Astrocyte (in vitro differentiated cells and primary cell): ENCODE results near the gene AQP6. TPM values are rescaled to one million over a fixed set of nuclear protein-coding genes. Genes with fewer than 3 reads are reported as not detected.

Experiments used
- DNase-seq: peaks from one replicate; pipeline ENCODE4 v3.0.0-alpha.2; 2010; ENCODE audit warnings: low read depth
- FAIRE-seq: peaks from 2 replicates; lab custom pipeline; 2011; peaks lifted over from hg19 to GRCh38; lab: Jason Lieb, UNC
- H2AFZ ChIP-seq: 2 replicates; pipeline ENCODE4 v1.6.0; 2012; ENCODE audit warnings: low read depth, low read length, inconsistent platforms
- H3K27ac ChIP-seq: 2 replicates; pipeline ENCODE4 v1.5.1; 2011; ENCODE audit warnings: low read depth, low read length, inconsistent platforms
- H3K27me3 ChIP-seq: 2 replicates; pipeline ENCODE4 v1.6.0; 2011; ENCODE audit warnings: low read length, inconsistent platforms; ENCODE audit not compliant: insufficient read depth
- H3K36me3 ChIP-seq: 2 replicates; pipeline ENCODE4 v1.5.1; 2011; ENCODE audit warnings: low read length, inconsistent platforms; ENCODE audit not compliant: insufficient read depth
- H3K4me1 ChIP-seq: 2 replicates; pipeline ENCODE4 v1.5.1; 2011; ENCODE audit warnings: low read length, inconsistent platforms; ENCODE audit not compliant: insufficient read depth
- H3K4me2 ChIP-seq: 2 replicates; pipeline ENCODE4 v1.6.0; 2012; ENCODE audit warnings: low read length, inconsistent platforms
- H3K4me3 ChIP-seq: 2 replicates; pipeline ENCODE4 v1.5.1; 2011; ENCODE audit warnings: low read depth, mild to moderate bottlenecking, low read length, inconsistent platforms; ENCODE audit not compliant: insufficient read depth
- H3K79me2 ChIP-seq: 2 replicates; pipeline ENCODE4 v1.6.0; 2012; ENCODE audit warnings: mild to moderate bottlenecking, low read length, inconsistent platforms; ENCODE audit not compliant: insufficient read depth
- H3K9ac ChIP-seq: 2 replicates; pipeline ENCODE4 v1.6.0; 2012; ENCODE audit warnings: mild to moderate bottlenecking, low read length, inconsistent platforms
- H3K9me3 ChIP-seq: 2 replicates; pipeline ENCODE4 v1.5.1; 2012; ENCODE audit warnings: low read depth, mild to moderate bottlenecking, low read length, inconsistent platforms; ENCODE audit not compliant: insufficient read depth
- H4K20me1 ChIP-seq: 2 replicates; pipeline ENCODE4 v1.6.0; 2012; ENCODE audit warnings: low read length, inconsistent platforms; ENCODE audit not compliant: insufficient read depth
- H3K27ac Mint-ChIP-seq: one replicate; pipeline ENCODE4 v1.8.0; 2021; ENCODE audit warnings: mild to moderate bottlenecking, mixed read lengths; ENCODE audit not compliant: unreplicated experiment
- H3K27me3 Mint-ChIP-seq: one replicate; pipeline ENCODE4 v1.8.0; 2021; ENCODE audit warnings: low read depth, mixed read lengths; ENCODE audit not compliant: unreplicated experiment
- H3K36me3 Mint-ChIP-seq: one replicate; pipeline ENCODE4 v1.8.0; 2021; ENCODE audit warnings: low read depth, mixed read lengths; ENCODE audit not compliant: unreplicated experiment
- H3K4me1 Mint-ChIP-seq: one replicate; pipeline ENCODE4 v1.8.0; 2021; ENCODE audit warnings: low read depth, mixed read lengths; ENCODE audit not compliant: unreplicated experiment
- H3K4me3 Mint-ChIP-seq: one replicate; pipeline ENCODE4 v1.8.0; 2021; ENCODE audit warnings: mild to moderate bottlenecking, moderate library complexity, mixed read lengths; ENCODE audit not compliant: unreplicated experiment
- H3K9me3 Mint-ChIP-seq: one replicate; pipeline ENCODE4 v1.8.0; 2021; ENCODE audit warnings: mild to moderate bottlenecking, mixed read lengths; ENCODE audit not compliant: unreplicated experiment
- CTCF ChIP-seq: IDR thresholded peaks from 2 replicates; pipeline ENCODE4 v1.5.1; 2011; ENCODE audit warnings: low read depth, mild to moderate bottlenecking, inconsistent platforms, low read length, moderate library complexity; ENCODE audit not compliant: insufficient read depth
- EZH2 ChIP-seq: IDR thresholded peaks from 2 replicates; pipeline ENCODE4 v1.6.1; 2012; ENCODE audit warnings: mild to moderate bottlenecking, low read length, inconsistent platforms; ENCODE audit not compliant: insufficient read depth
- total RNA-seq: library from RNA; stranded (reverse); gene quantifications from 2 replicates; pipeline ENCODE4 v1.2.1, GENCODE V29; 2021

AQP6 gene
- total RNA-seq, 1 donor from 2014 or later, result not detected

DNA sequence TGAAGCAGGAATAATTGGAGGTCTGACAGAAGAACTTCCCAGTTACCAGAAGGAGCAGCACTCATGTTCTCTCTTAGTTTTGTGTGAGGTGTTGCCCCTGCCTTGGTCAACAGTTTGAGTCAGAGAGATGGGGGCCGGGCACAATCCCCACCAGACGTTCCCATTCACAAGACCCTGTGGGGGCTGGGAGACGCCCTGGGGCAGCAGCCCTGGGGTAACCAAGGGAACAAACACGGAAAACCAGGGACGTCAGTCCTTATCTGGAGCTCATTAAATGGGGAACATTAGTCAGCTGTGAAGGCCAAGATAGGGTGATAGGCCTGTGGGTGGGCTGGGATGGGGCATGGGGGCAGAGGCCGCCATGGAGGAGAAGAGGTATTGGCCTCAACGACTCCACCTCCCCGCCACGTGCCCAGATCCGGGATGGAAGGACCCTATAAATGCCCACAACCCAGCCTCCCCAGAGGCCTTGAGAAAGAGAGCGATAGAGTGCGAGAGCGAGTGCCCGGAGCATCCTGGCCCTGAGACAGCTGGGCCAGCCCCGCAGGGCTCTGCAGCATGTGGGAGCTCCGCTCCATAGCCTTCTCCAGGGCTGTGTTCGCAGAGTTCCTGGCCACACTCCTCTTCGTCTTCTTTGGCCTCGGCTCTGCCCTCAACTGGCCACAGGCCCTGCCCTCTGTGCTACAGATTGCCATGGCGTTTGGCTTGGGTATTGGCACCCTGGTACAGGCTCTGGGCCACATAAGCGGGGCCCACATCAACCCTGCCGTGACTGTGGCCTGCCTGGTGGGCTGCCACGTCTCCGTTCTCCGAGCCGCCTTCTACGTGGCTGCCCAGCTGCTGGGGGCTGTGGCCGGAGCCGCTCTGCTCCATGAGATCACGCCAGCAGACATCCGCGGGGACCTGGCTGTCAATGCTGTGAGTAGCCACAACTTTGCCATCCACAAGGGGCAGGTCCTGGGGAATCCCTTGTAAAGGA, 22.2 kb upstream of the AQP6 start, which contains the start of gene AQP2:
TSS of gene AQP2 (plus strand) at position 465 of the 979 bp plus-strand sequence. CDS start at position 559, 94 bp downstream.
- no peaks in the 10 kb centered on the region for H3K9me3 Mint-ChIP-seq
- no peaks in the 10 kb centered on the region for H3K4me1 ChIP-seq
- no peak within 1 kb of the TSS for H3K4me3 ChIP-seq
- H3K4me3 Mint-ChIP-seq, result no peak within 1 kb of the TSS
- no peaks in the 10 kb centered on the region for H3K79me2 ChIP-seq
- H3K9me3 ChIP-seq, result no peaks in the 10 kb centered on the region
- H3K27me3 ChIP-seq, result peaks cover 26% of the 10 kb centered on the region
- no peaks in the 10 kb centered on the region for H3K36me3 Mint-ChIP-seq
- H3K9ac ChIP-seq, result no peak within 1 kb of the TSS
- DNase-seq (no peak), FAIRE-seq (no peak)
- H3K4me2 ChIP-seq, result no peak within 1 kb of the TSS
- H3K27ac ChIP-seq, result no peak within 1 kb of the TSS
- no peaks in the 10 kb centered on the region for H3K36me3 ChIP-seq
- TF ChIP-seq EZH2 (no peak), CTCF (no peak)
- peaks cover 51% of the 10 kb centered on the region for H3K27me3 Mint-ChIP-seq
- H2AFZ ChIP-seq, result no peak within 1 kb of the TSS
- H4K20me1 ChIP-seq, result no peaks in the 10 kb centered on the region
- peaks cover under 1% of the 10 kb centered on the region for H3K4me1 Mint-ChIP-seq
- no peak within 1 kb of the TSS for H3K27ac Mint-ChIP-seq

- H3K9me3 ChIP-seq, result no peaks in the 10 kb centered on the region
- Mint-ChIP-seq H3K27me3 (peaks cover 58% of the 10 kb centered on the region), H3K4me1 (no peaks in the 10 kb centered on the region), H3K4me3 (no peak overlapping the region), H3K9me3 (no peaks in the 10 kb centered on the region), H3K27ac (no peak overlapping the region), H3K36me3 (no peaks in the 10 kb centered on the region)
- H3K36me3 ChIP-seq, result no peaks in the 10 kb centered on the region
- no peaks in the 10 kb centered on the region for H3K4me1 ChIP-seq
- H3K4me3 ChIP-seq, result no peak overlapping the region
- no peak overlapping the region for H2AFZ ChIP-seq
- no peaks in the 10 kb centered on the region for H3K79me2 ChIP-seq
- DNase-seq, result no peak
- no peak for TF ChIP-seq CTCF
- no peak for TF ChIP-seq EZH2
- FAIRE-seq, result no peak
- no peak overlapping the region for H3K4me2 ChIP-seq
- no peaks in the 10 kb centered on the region for H4K20me1 ChIP-seq
- H3K27me3 ChIP-seq, result peaks cover 33% of the 10 kb centered on the region
- no peak overlapping the region for H3K27ac ChIP-seq
- no peak overlapping the region for H3K9ac ChIP-seq
These were observed 21.1 kb upstream of the AQP6 start for GRCh38 chr12:49951411-49952240.
